Measurements from ENCODE around the gene GOLGA5. TPM values are rescaled to one million over a fixed set of nuclear protein-coding genes. Genes with fewer than 3 reads are reported as not detected.

The GOLGA5 gene
- total and polyA plus RNA-seq, 2 of the 8 experiments (the other 6 are each of a cell fraction or from before 2014, with no cell fraction given), result 13.0 to 25.4 TPM

GRCh38 chr14:92887157-92887556 is 93.1 kb downstream of the GOLGA5 start (continued):
- no peak for TF ChIP-seq SIRT6 (IDR thresholded peaks at IDR 0.05; ENCODE audit: low read length)
- no peak for TF ChIP-seq BRCA1 (IDR thresholded peaks at IDR 0.05; ENCODE audit: low read depth, low read length)
- no peak for TF ChIP-seq HDAC2 (IDR thresholded peaks at IDR 0.05; ENCODE audit: borderline replicate concordance in 1 of 2, low read depth in 2 of 2, low read length in 2 of 2)
- TF ChIP-seq TAF7 (optimal IDR thresholded peaks at IDR 0.05; ENCODE audit: borderline replicate concordance, low read depth, low read length), result no peak
- no peak for TF ChIP-seq TAF1 (IDR thresholded peaks at IDR 0.05; ENCODE audit: low read depth, low read length)
- TF ChIP-seq TCF12 (IDR thresholded peaks at IDR 0.05; ENCODE audit: low read depth, low read length), result no peak
- no peak for TF ChIP-seq RBBP5 (IDR thresholded peaks at IDR 0.05; ENCODE audit: borderline replicate concordance, low read depth, low read length)
